ENCODE measurements around the gene CNPY3. TPM values are rescaled to one million over a fixed set of nuclear protein-coding genes. Genes with fewer than 3 reads are reported as not detected.
A peak's percentile ranks its signal among the peaks of the same experiment; 100 is the strongest.

CNPY3 gene
- total and polyA plus RNA-seq, 2 of the 13 experiments (the other 11 are each of a cell fraction or from before 2014, with no cell fraction given): 42.3 to 60.2 TPM

DNA sequence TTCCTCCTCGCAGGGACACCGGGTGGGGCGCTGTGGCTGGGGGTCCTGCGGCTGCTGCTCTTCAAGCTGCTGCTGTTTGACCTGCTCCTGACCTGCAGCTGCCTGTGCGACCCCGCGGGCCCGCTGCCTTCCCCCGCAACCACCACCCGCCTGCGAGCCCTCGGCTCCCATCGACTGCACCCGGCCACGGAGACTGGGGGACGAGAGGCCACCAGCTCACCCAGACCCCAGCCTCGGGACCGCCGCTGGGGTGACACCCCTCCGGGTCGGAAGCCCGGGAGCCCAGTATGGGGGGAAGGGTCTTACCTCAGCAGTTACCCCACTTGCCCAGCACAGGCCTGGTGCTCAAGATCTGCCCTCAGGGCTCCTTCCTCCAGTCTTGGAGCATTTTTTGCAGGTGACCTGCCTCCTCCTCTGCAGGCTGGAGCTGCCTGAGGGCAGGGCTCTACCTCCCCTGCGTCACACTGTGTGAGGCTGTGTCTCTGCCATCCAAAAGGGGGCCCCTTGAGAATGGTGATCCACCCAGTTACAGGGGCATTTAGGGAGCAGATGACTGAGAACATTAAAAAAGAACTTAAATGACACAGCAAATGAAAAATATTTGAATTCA is 3.9 kb upstream of the CNPY3 start (continued):
- TF ChIP-seq, protein P1, sequence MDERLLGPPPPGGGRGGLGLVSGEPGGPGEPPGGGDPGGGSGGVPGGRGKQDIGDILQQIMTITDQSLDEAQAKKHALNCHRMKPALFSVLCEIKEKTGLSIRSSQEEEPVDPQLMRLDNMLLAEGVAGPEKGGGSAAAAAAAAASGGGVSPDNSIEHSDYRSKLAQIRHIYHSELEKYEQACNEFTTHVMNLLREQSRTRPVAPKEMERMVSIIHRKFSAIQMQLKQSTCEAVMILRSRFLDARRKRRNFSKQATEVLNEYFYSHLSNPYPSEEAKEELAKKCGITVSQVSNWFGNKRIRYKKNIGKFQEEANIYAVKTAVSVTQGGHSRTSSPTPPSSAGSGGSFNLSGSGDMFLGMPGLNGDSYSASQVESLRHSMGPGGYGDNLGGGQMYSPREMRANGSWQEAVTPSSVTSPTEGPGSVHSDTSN (CRISPR knock-in tag; IDR thresholded peaks at IDR 0.05): no peak
- TF ChIP-seq ZMYM4 (CRISPR knock-in tag; IDR thresholded peaks at IDR 0.05) (peak; percentile 26; the same call in 1 of the 2 replicates), ESRRA (CRISPR knock-in tag; IDR thresholded peaks at IDR 0.05; ENCODE audit: low read depth) (no peak), ZNF501 (CRISPR knock-in tag; IDR thresholded peaks at IDR 0.05) (0 out of 2 replicates have a peak, but pooled peaks have one; percentile 52), WIZ (CRISPR knock-in tag; IDR thresholded peaks at IDR 0.05) (no peak), ZNF768 (CRISPR knock-in tag; IDR thresholded peaks at IDR 0.05) (0 out of 2 replicates have a peak, but pooled peaks have one; percentile 12), ZSCAN29 (CRISPR knock-in tag; conservative IDR thresholded peaks at IDR 0.05) (no peak), ZBTB7B (CRISPR knock-in tag; IDR thresholded peaks at IDR 0.05) (0 out of 2 replicates have a peak, but pooled peaks have one; percentile 15), ZMYM3 (CRISPR knock-in tag; IDR thresholded peaks at IDR 0.05) (0 out of 2 replicates have a peak, but pooled peaks have one; percentile 38)
- TF ChIP-seq, protein P2, sequence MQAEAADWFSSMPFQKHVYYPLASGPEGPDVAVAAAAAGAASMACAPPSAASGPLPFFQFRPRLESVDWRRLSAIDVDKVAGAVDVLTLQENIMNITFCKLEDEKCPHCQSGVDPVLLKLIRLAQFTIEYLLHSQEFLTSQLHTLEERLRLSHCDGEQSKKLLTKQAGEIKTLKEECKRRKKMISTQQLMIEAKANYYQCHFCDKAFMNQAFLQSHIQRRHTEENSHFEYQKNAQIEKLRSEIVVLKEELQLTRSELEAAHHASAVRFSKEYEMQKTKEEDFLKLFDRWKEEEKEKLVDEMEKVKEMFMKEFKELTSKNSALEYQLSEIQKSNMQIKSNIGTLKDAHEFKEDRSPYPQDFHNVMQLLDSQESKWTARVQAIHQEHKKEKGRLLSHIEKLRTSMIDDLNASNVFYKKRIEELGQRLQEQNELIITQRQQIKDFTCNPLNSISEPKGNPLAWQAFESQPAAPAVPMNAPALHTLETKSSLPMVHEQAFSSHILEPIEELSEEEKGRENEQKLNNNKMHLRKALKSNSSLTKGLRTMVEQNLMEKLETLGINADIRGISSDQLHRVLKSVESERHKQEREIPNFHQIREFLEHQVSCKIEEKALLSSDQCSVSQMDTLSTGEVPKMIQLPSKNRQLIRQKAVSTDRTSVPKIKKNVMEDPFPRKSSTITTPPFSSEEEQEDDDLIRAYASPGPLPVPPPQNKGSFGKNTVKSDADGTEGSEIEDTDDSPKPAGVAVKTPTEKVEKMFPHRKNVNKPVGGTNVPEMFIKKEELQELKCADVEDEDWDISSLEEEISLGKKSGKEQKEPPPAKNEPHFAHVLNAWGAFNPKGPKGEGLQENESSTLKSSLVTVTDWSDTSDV (CRISPR knock-in tag; IDR thresholded peaks at IDR 0.05): no peak
- TF ChIP-seq, protein P3, sequence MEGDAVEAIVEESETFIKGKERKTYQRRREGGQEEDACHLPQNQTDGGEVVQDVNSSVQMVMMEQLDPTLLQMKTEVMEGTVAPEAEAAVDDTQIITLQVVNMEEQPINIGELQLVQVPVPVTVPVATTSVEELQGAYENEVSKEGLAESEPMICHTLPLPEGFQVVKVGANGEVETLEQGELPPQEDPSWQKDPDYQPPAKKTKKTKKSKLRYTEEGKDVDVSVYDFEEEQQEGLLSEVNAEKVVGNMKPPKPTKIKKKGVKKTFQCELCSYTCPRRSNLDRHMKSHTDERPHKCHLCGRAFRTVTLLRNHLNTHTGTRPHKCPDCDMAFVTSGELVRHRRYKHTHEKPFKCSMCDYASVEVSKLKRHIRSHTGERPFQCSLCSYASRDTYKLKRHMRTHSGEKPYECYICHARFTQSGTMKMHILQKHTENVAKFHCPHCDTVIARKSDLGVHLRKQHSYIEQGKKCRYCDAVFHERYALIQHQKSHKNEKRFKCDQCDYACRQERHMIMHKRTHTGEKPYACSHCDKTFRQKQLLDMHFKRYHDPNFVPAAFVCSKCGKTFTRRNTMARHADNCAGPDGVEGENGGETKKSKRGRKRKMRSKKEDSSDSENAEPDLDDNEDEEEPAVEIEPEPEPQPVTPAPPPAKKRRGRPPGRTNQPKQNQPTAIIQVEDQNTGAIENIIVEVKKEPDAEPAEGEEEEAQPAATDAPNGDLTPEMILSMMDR (CRISPR knock-in tag; IDR thresholded peaks at IDR 0.05): peak; percentile 28; the same call in 1 of the 2 replicates
- TF ChIP-seq, protein P4, sequence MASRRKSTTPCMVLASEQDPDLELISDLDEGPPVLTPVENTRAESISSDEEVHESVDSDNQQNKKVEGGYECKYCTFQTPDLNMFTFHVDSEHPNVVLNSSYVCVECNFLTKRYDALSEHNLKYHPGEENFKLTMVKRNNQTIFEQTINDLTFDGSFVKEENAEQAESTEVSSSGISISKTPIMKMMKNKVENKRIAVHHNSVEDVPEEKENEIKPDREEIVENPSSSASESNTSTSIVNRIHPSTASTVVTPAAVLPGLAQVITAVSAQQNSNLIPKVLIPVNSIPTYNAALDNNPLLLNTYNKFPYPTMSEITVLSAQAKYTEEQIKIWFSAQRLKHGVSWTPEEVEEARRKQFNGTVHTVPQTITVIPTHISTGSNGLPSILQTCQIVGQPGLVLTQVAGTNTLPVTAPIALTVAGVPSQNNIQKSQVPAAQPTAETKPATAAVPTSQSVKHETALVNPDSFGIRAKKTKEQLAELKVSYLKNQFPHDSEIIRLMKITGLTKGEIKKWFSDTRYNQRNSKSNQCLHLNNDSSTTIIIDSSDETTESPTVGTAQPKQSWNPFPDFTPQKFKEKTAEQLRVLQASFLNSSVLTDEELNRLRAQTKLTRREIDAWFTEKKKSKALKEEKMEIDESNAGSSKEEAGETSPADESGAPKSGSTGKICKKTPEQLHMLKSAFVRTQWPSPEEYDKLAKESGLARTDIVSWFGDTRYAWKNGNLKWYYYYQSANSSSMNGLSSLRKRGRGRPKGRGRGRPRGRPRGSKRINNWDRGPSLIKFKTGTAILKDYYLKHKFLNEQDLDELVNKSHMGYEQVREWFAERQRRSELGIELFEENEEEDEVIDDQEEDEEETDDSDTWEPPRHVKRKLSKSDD (CRISPR knock-in tag; IDR thresholded peaks at IDR 0.05; ENCODE audit: low read depth): no peak
